ENCODE results near the gene MATN1. TPM values are rescaled to one million over a fixed set of nuclear protein-coding genes. Genes with fewer than 3 reads are reported as not detected.

MATN1 gene
- total RNA-seq, 1 experiment from 2014 or later: 0.24 TPM

GRCh38 chr1:30702823-30703222 lies 20.6 kb downstream of the MATN1 start (continued):
- TF ChIP-seq ZMAT4 (CRISPR knock-in tag; IDR thresholded peaks at IDR 0.05) (no peak), ZBTB43 (CRISPR knock-in tag; IDR thresholded peaks at IDR 0.05) (no peak), ATF2 (CRISPR knock-in tag; IDR thresholded peaks at IDR 0.05; ENCODE audit: borderline replicate concordance, low read depth) (no peak), FOXP4 (CRISPR knock-in tag; IDR thresholded peaks at IDR 0.05) (no peak), IRF1 (CRISPR knock-in tag; IDR thresholded peaks at IDR 0.05) (no peak)

GRCh38 chr1:30701258-30701633 lies 22.1 kb downstream of the MATN1 start:
- H3K4me1 Mint-ChIP-seq: peaks cover 6% of the 10 kb centered on the region
- no peak for TF ChIP-seq HMGXB4 (CRISPR knock-in tag; IDR thresholded peaks at IDR 0.05)
- TF ChIP-seq ZNF219 (CRISPR knock-in tag; IDR thresholded peaks at IDR 0.05; ENCODE audit: borderline replicate concordance): no peak
- no peak for TF ChIP-seq MXD4 (CRISPR knock-in tag; IDR thresholded peaks at IDR 0.05; ENCODE audit: borderline replicate concordance)
- TF ChIP-seq PRDM15 (CRISPR knock-in tag; IDR thresholded peaks at IDR 0.05): no peak
- no peak overlapping the region for H3K4me3 Mint-ChIP-seq
- H3K27me3 Mint-ChIP-seq (ENCODE audit: low read depth): no peaks in the 10 kb centered on the region
- ATAC-seq (no peak), DNase-seq (ENCODE audit: low spot score) (no peak)
- ChIA-PET CTCF (no interaction called here), POLR2A (no interaction called here)
- H3K9me3 Mint-ChIP-seq: no peaks in the 10 kb centered on the region
- H3K27ac Mint-ChIP-seq: no peak overlapping the region
- no peaks in the 10 kb centered on the region for H3K36me3 Mint-ChIP-seq

- Mint-ChIP-seq H3K36me3 (no peaks in the 10 kb centered on the region), H3K9me3 (no peaks in the 10 kb centered on the region), H3K27me3 (ENCODE audit: low read depth) (no peaks in the 10 kb centered on the region), H3K27ac (no peak overlapping the region), H3K4me1 (peaks cover 6% of the 10 kb centered on the region), H3K4me3 (no peak overlapping the region)
- no peak for DNase-seq (ENCODE audit: low spot score)
- CTCF ChIA-PET: no interaction called here
- POLR2A ChIA-PET: no interaction called here
- ATAC-seq: no peak
- no peak for TF ChIP-seq ATF3 (CRISPR knock-in tag; conservative IDR thresholded peaks at IDR 0.05)
- no peak for TF ChIP-seq NFYB (CRISPR knock-in tag; conservative IDR thresholded peaks at IDR 0.05; ENCODE audit: low read depth)
- TF ChIP-seq ATF1 (CRISPR knock-in tag; IDR thresholded peaks at IDR 0.05): no peak
- no peak for TF ChIP-seq SOX15 (CRISPR knock-in tag; IDR thresholded peaks at IDR 0.05)
- TF ChIP-seq ZNF423 (CRISPR knock-in tag; IDR thresholded peaks at IDR 0.05): no peak
- TF ChIP-seq HMGXB4 (CRISPR knock-in tag; IDR thresholded peaks at IDR 0.05): no peak
- TF ChIP-seq ZNF396 (CRISPR knock-in tag; IDR thresholded peaks at IDR 0.05; ENCODE audit: borderline replicate concordance): no peak
- no peak for TF ChIP-seq ZNF416 (CRISPR knock-in tag; IDR thresholded peaks at IDR 0.05)
- no peak for TF ChIP-seq JAZF1 (CRISPR knock-in tag; IDR thresholded peaks at IDR 0.05)
- no peak for TF ChIP-seq ZNF263 (CRISPR knock-in tag; IDR thresholded peaks at IDR 0.05; ENCODE audit: low read depth)
Measured at GRCh38 chr1:30700528-30701257, 22.7 kb downstream of the MATN1 start.

Measured in WTC11 (cell line).